Hematopoietic multipotent progenitor cell treated with erythropoietin and hydrocortisone succinate and interleukin-3 and kit ligand, for 17 days (in vitro differentiated cells): ENCODE measurements around the gene AXDND1.
"Not testable (repeated sequence)": the region's sequence is repeated elsewhere in the genome, so short reads cannot be mapped to it uniquely, and the experiment has no call there.

Source experiments
- DNase-seq: peaks from one replicate; pipeline ENCODE4 v3.0.0-alpha.2; 2015; ENCODE audit warnings: low spot score

The AXDND1 gene

GRCh38 chr1:179369751-179370341, 4.1 kb downstream of the AXDND1 start:
- peak; percentile 79 for DNase-seq

GRCh38 chr1:179372160-179372559, 6.4 kb downstream of the AXDND1 start:
- DNase-seq, result no peak

GRCh38 chr1:179376223-179376622, 10.5 kb downstream of the AXDND1 start:
- DNase-seq, result no peak

- DNase-seq, result no peak
Observed at GRCh38 chr1:179380299-179380698, 14.5 kb downstream of the AXDND1 start.

- no peak for DNase-seq
Observed at GRCh38 chr1:179384027-179384426, 18.3 kb downstream of the AXDND1 start.

- no peak for DNase-seq
Observed at GRCh38 chr1:179385510-179385909, 19.7 kb downstream of the AXDND1 start.

GRCh38 chr1:179393721-179394120, 27.9 kb downstream of the AXDND1 start:
- DNase-seq, result no peak

- DNase-seq, result not testable (repeated sequence)
Observed at GRCh38 chr1:179399399-179399798, 33.6 kb downstream of the AXDND1 start.

GRCh38 chr1:179417760-179418159, 52.0 kb downstream of the AXDND1 start:
- not testable (repeated sequence) for DNase-seq

- DNase-seq, result not testable (repeated sequence)
Observed at GRCh38 chr1:179418706-179419105, 52.9 kb downstream of the AXDND1 start.

GRCh38 chr1:179424610-179425009, 58.8 kb downstream of the AXDND1 start:
- no peak for DNase-seq

GRCh38 chr1:179425186-179425585, 59.4 kb downstream of the AXDND1 start:
- DNase-seq, result no peak

- DNase-seq, result no peak
Observed at GRCh38 chr1:179437171-179437570, 71.4 kb downstream of the AXDND1 start.

GRCh38 chr1:179439646-179440045, 73.9 kb downstream of the AXDND1 start:
- DNase-seq, result not testable (repeated sequence)

- not testable (repeated sequence) for DNase-seq
Observed at GRCh38 chr1:179440301-179440700, 74.5 kb downstream of the AXDND1 start.

GRCh38 chr1:179440971-179441370, 75.2 kb downstream of the AXDND1 start:
- DNase-seq, result no peak

GRCh38 chr1:179441501-179441900, 75.7 kb downstream of the AXDND1 start:
- DNase-seq, result no peak

GRCh38 chr1:179442846-179443245, 77.1 kb downstream of the AXDND1 start:
- DNase-seq, result not testable (repeated sequence)

GRCh38 chr1:179445593-179445992, 79.8 kb downstream of the AXDND1 start:
- DNase-seq, result no peak

- no peak for DNase-seq
Observed at GRCh38 chr1:179447489-179447888, 81.7 kb downstream of the AXDND1 start.

GRCh38 chr1:179448437-179449149, 82.8 kb downstream of the AXDND1 start:
- DNase-seq, result no peak

- not testable (repeated sequence) for DNase-seq
Observed at GRCh38 chr1:179459606-179460206, 93.9 kb downstream of the AXDND1 start.

GRCh38 chr1:179465661-179466060, 99.9 kb downstream of the AXDND1 start:
- DNase-seq, result not testable (repeated sequence)
